SK-N-SH (cell line): ENCODE data around the gene RAMACL. TPM values are rescaled to one million over a fixed set of nuclear protein-coding genes. Genes with fewer than 3 reads are reported as not detected.

Source experiments
- CTCF ChIA-PET: fragments of 300-600, 350-600 bp; formaldehyde crosslinking; extraction: SDS; loops from one replicate; lab custom pipeline; 2021; lab: Yijun Ruan, JAX
- POLR2A ChIA-PET: fragments of 350-600 bp; sonication (Branson Sonifier 250); formaldehyde crosslinking; extraction: SDS; loops from one replicate; lab custom pipeline; 2020; ENCODE audit warnings: antibody characterized with exemption, inconsistent platforms; lab: Yijun Ruan, JAX
- DNase-seq: peaks from one replicate; pipeline ENCODE4 v3.0.0; 2012
- H2AFZ ChIP-seq: fragments of 200-600 bp; sonication (generic); 2 replicates; pipeline ENCODE4 v1.8.1; 2016; ENCODE audit warnings: antibody characterized with exemption, mild to moderate bottlenecking, low read depth
- H3F3A ChIP-seq: fragments of 200-600 bp; sonication (generic); replicated peaks from 2 replicates; pipeline ENCODE3; 2016; ENCODE audit warnings: antibody characterized with exemption, mild to moderate bottlenecking; ENCODE audit not compliant: insufficient read depth
- H3K27ac ChIP-seq, 2 experiments: fragments of 200-500 bp in 1 of 2; fragments of 200-600 bp in 1 of 2; sonication (Bioruptor generic) in 1 of 2; sonication (generic), shearing (Covaris generic) in 1 of 2; 2 replicates each; pipeline versions ENCODE4 v1.5.1 to v1.6.1; 2014 to 2016; ENCODE audit warnings: low read depth in 2 of 2, inconsistent platforms in 1 of 2, low read length in 1 of 2, mild to moderate bottlenecking in 1 of 2, mixed read lengths in 1 of 2
- H3K27me3 ChIP-seq: fragments of 200-600 bp; sonication (generic), shearing (Covaris generic); 2 replicates; pipeline ENCODE4 v1.6.1; 2016; ENCODE audit warnings: mixed run types; ENCODE audit not compliant: insufficient read depth
- H3K36me3 ChIP-seq, 2 experiments: fragments of 200-500 bp in 1 of 2; fragments of 200-600 bp in 1 of 2; sonication (Bioruptor generic) in 1 of 2; sonication (generic) in 1 of 2; replicated peaks in 1 of 2; 2 replicates each; pipeline versions ENCODE3 to v1.5.1; 2014 to 2016; ENCODE audit warnings: low read length in 1 of 2, mild to moderate bottlenecking in 1 of 2; ENCODE audit not compliant: insufficient read depth in 2 of 2, control insufficient read depth in 1 of 2
- H3K4me1 ChIP-seq, 2 experiments: fragments of 200-500 bp in 1 of 2; fragments of 200-600 bp in 1 of 2; sonication (Bioruptor generic) in 1 of 2; sonication (generic), shearing (Covaris generic) in 1 of 2; 2 replicates each; pipeline versions ENCODE4 v1.5.1 to v1.6.1; 2014 to 2016; ENCODE audit warnings: low read depth in 1 of 2, low read length in 1 of 2, mixed run types in 1 of 2; ENCODE audit not compliant: insufficient read depth in 2 of 2, control insufficient read depth in 1 of 2
- H3K4me2 ChIP-seq: fragments of 200-600 bp; sonication (generic), shearing (Covaris generic); 2 replicates; pipeline ENCODE4 v1.6.1; 2017; ENCODE audit warnings: mixed run types
- H3K4me3 ChIP-seq, 2 experiments: fragments of 200-500 bp in 1 of 2; fragments of 200-600 bp in 1 of 2; sonication (Bioruptor generic) in 1 of 2; sonication (generic), shearing (Covaris generic) in 1 of 2; 2 replicates each; pipeline versions ENCODE4 v1.5.1 to v1.8.1; 2014 to 2016; ENCODE audit warnings: low read depth in 2 of 2, inconsistent platforms in 1 of 2, low read length in 1 of 2, mild to moderate bottlenecking in 1 of 2, mixed read lengths in 1 of 2, moderate library complexity in 1 of 2
- H3K79me2 ChIP-seq: fragments of 200-600 bp; sonication (generic); 2 replicates; pipeline ENCODE4 v1.8.1; 2017; ENCODE audit warnings: mild to moderate bottlenecking; ENCODE audit not compliant: insufficient read depth
- H3K9ac ChIP-seq: fragments of 200-600 bp; sonication (generic); 2 replicates; pipeline ENCODE4 v1.6.1; 2017; ENCODE audit warnings: mixed run types
- H3K9me2 ChIP-seq: fragments of 200-600 bp; sonication (generic); 2 replicates; pipeline ENCODE4 v1.6.1; 2017; ENCODE audit warnings: mixed run types
- H3K9me3 ChIP-seq: fragments of 200-600 bp; sonication (generic); 2 replicates; pipeline ENCODE4 v1.6.1; 2017; ENCODE audit warnings: mixed run types, mild to moderate bottlenecking, moderate library complexity
- H4K20me1 ChIP-seq: fragments of 200-600 bp; sonication (generic); 2 replicates; pipeline ENCODE4 v1.6.1; 2017; ENCODE audit warnings: mild to moderate bottlenecking, mixed run types; ENCODE audit not compliant: insufficient read depth
- CHD2 ChIP-seq: fragments of 150-350 bp; IDR thresholded peaks from 2 replicates; pipeline ENCODE4 v1.6.1; 2018; ENCODE audit warnings: low read length; ENCODE audit not compliant: partially characterized antibody
- FOXM1 ChIP-seq: IDR thresholded peaks from 2 replicates; pipeline ENCODE4 v1.4.0; 2012; ENCODE audit warnings: low read depth, mild to moderate bottlenecking
- RFX5 ChIP-seq: IDR thresholded peaks from 2 replicates; pipeline ENCODE4 v1.6.1; 2012; ENCODE audit warnings: mild to moderate bottlenecking, improper control_type of control experiment, low read length
- RXRA ChIP-seq: IDR thresholded peaks from 2 replicates; pipeline ENCODE4 v1.4.0; 2012; ENCODE audit warnings: low read depth, mild to moderate bottlenecking, borderline replicate concordance
- TAF1 ChIP-seq: IDR thresholded peaks from 2 replicates; pipeline ENCODE4 v1.6.1; 2012; ENCODE audit warnings: low read depth, mild to moderate bottlenecking, low read length, moderate library complexity, borderline replicate concordance
- TCF12 ChIP-seq: IDR thresholded peaks from 2 replicates; pipeline ENCODE4 v1.4.0; 2012
- YY1 ChIP-seq: IDR thresholded peaks from 2 replicates; pipeline ENCODE4 v1.4.0; 2012; ENCODE audit warnings: low read depth, mild to moderate bottlenecking
- WGBS: methylation state at CpG from one replicate; pipeline ENCODE4 v1.1.6; 2017; ENCODE audit warnings: low lambda C conversion rate; 5-methylcytosine and 5-hydroxymethylcytosine counted together
- polyA plus RNA-seq, 3 experiments: library from polyadenylated mRNA; depleted of rRNA; stranded (reverse); fragments of >200 nt; gene quantifications; 2 replicates each; pipeline ENCODE4 v1.2.3, GENCODE V29; 2012
- TF ChIP-seq, protein P1 (sequence below): IDR thresholded peaks from 2 replicates; pipeline ENCODE4 v1.6.1; 2012; ENCODE audit warnings: mild to moderate bottlenecking, low read depth, low read length, moderate library complexity
- TF ChIP-seq, protein P2 (sequence below): fragments of 200-600 bp; sonication (generic); IDR thresholded peaks from 2 replicates; pipeline ENCODE4 v1.6.1; 2017; ENCODE audit warnings: antibody characterized with exemption, mild to moderate bottlenecking, moderate library complexity
- TF ChIP-seq, protein P3 (sequence below): fragments of 150-350 bp; IDR thresholded peaks from 2 replicates; pipeline ENCODE4 v1.6.1; 2017; ENCODE audit warnings: antibody characterized with exemption, low read length, low read depth, borderline replicate concordance
- TF ChIP-seq, protein P4 (sequence below): IDR thresholded peaks from 2 replicates; pipeline ENCODE4; 2012

Gene RAMACL
- polyA plus RNA-seq, 1 of the 3 experiments (the other 2 are of a cell fraction) = 0.10 TPM

DNA sequence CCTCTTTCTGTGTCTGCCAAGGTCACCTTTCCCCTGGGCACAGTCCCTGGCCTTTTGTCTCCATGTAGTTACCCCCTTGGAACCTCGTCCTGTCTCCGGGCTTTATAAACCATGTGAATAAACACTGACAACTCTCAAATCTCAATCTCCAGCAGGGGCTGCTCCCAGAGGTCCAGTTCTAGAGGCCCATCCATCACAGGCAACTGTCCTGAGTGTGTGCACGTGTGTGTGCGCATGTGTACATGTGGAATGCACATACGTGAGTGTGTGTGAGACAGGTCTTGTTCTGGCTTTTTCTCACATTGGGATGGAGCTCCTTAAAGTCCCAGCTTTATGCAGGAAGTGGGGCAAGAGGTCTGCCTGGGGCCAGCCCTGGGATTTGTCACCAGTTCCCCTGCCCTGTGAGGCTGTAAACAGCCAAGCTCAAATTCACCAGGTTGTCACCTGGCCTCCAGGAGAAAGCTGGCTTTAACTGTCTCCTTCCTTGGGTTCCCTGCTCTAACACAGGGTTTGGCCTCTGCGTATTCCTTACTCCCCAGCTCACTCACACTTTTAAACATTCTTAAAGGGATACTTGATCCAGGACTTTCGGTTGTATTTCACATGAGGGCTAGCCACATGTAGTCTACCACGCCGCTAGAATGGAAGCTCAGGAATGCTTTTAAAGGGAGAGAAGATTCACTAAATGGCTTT is 42.7 kb downstream of the RAMACL start (continued):
- TF ChIP-seq, protein P1, sequence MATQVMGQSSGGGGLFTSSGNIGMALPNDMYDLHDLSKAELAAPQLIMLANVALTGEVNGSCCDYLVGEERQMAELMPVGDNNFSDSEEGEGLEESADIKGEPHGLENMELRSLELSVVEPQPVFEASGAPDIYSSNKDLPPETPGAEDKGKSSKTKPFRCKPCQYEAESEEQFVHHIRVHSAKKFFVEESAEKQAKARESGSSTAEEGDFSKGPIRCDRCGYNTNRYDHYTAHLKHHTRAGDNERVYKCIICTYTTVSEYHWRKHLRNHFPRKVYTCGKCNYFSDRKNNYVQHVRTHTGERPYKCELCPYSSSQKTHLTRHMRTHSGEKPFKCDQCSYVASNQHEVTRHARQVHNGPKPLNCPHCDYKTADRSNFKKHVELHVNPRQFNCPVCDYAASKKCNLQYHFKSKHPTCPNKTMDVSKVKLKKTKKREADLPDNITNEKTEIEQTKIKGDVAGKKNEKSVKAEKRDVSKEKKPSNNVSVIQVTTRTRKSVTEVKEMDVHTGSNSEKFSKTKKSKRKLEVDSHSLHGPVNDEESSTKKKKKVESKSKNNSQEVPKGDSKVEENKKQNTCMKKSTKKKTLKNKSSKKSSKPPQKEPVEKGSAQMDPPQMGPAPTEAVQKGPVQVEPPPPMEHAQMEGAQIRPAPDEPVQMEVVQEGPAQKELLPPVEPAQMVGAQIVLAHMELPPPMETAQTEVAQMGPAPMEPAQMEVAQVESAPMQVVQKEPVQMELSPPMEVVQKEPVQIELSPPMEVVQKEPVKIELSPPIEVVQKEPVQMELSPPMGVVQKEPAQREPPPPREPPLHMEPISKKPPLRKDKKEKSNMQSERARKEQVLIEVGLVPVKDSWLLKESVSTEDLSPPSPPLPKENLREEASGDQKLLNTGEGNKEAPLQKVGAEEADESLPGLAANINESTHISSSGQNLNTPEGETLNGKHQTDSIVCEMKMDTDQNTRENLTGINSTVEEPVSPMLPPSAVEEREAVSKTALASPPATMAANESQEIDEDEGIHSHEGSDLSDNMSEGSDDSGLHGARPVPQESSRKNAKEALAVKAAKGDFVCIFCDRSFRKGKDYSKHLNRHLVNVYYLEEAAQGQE = no peak
- TF ChIP-seq YY1 (no peak), RFX5 (no peak), TCF12 (no peak), RXRA (no peak), CHD2 (no peak), TAF1 (no peak)
- TF ChIP-seq, protein P2, sequence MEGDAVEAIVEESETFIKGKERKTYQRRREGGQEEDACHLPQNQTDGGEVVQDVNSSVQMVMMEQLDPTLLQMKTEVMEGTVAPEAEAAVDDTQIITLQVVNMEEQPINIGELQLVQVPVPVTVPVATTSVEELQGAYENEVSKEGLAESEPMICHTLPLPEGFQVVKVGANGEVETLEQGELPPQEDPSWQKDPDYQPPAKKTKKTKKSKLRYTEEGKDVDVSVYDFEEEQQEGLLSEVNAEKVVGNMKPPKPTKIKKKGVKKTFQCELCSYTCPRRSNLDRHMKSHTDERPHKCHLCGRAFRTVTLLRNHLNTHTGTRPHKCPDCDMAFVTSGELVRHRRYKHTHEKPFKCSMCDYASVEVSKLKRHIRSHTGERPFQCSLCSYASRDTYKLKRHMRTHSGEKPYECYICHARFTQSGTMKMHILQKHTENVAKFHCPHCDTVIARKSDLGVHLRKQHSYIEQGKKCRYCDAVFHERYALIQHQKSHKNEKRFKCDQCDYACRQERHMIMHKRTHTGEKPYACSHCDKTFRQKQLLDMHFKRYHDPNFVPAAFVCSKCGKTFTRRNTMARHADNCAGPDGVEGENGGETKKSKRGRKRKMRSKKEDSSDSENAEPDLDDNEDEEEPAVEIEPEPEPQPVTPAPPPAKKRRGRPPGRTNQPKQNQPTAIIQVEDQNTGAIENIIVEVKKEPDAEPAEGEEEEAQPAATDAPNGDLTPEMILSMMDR = no peak
- TF ChIP-seq, protein P3, sequence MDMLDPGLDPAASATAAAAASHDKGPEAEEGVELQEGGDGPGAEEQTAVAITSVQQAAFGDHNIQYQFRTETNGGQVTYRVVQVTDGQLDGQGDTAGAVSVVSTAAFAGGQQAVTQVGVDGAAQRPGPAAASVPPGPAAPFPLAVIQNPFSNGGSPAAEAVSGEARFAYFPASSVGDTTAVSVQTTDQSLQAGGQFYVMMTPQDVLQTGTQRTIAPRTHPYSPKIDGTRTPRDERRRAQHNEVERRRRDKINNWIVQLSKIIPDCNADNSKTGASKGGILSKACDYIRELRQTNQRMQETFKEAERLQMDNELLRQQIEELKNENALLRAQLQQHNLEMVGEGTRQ = no peak
- TF ChIP-seq, all 33 proteins: peak for 0

DNA sequence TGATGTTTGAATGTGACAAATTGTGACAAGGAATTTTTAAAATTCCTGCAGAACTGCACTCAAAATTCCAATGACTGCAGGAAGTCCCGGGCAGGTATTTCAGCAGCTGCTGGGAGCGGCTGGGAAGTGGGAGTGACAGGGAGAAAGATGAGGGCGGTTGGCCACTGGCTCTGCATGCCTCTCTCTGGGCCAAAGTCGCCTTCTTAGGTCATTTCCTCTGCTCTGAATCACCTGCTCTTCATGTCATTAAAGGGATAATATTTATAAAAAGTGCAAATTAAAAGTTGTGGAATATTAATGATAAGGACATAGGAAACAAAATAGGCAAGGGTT is 43.9 kb downstream of the RAMACL start:
- no peak overlapping the region for H3K4me3 ChIP-seq
- no peak for DNase-seq
- ChIA-PET CTCF (no interaction called here), POLR2A (no interaction called here)
- no peak overlapping the region for H3K9ac ChIP-seq
- WGBS = 82% methylated on average over 4 of the region's 4 CpGs
- H3K27me3 ChIP-seq = no peaks in the 10 kb centered on the region
- no peaks in the 10 kb centered on the region for H3F3A ChIP-seq
- H3K9me2 ChIP-seq = no peaks in the 10 kb centered on the region
- peaks cover 0 to 26% of the 10 kb centered on the region in 2 experiments; a peak in 2 of 4 replicates for H3K4me1 ChIP-seq
- no peak overlapping the region for H2AFZ ChIP-seq
- peaks cover 13 to 47% of the 10 kb centered on the region in 2 experiments for H3K36me3 ChIP-seq
- no peaks in the 10 kb centered on the region for H4K20me1 ChIP-seq
- H3K9me3 ChIP-seq = no peaks in the 10 kb centered on the region
- no peak overlapping the region; a peak in 1 of 4 replicates for H3K27ac ChIP-seq
- no peak overlapping the region for H3K4me2 ChIP-seq
- TF ChIP-seq, protein P4, sequence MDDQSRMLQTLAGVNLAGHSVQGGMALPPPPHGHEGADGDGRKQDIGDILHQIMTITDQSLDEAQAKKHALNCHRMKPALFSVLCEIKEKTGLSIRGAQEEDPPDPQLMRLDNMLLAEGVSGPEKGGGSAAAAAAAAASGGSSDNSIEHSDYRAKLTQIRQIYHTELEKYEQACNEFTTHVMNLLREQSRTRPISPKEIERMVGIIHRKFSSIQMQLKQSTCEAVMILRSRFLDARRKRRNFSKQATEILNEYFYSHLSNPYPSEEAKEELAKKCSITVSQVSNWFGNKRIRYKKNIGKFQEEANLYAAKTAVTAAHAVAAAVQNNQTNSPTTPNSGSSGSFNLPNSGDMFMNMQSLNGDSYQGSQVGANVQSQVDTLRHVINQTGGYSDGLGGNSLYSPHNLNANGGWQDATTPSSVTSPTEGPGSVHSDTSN = peak; percentile 25
- no peak for TF ChIP-seq FOXM1
- H3K79me2 ChIP-seq = 0 out of 2 replicates have a peak, but pooled peaks cover 11% of the 10 kb centered on the region
